ENCODE measurements around the gene SZT2. TPM values are rescaled to one million over a fixed set of nuclear protein-coding genes. Genes with fewer than 3 reads are reported as not detected.

SZT2 gene
- total RNA-seq, 4 donors from 2014 or later: 49.2 to 68.7 (median 57.3) TPM

DNA sequence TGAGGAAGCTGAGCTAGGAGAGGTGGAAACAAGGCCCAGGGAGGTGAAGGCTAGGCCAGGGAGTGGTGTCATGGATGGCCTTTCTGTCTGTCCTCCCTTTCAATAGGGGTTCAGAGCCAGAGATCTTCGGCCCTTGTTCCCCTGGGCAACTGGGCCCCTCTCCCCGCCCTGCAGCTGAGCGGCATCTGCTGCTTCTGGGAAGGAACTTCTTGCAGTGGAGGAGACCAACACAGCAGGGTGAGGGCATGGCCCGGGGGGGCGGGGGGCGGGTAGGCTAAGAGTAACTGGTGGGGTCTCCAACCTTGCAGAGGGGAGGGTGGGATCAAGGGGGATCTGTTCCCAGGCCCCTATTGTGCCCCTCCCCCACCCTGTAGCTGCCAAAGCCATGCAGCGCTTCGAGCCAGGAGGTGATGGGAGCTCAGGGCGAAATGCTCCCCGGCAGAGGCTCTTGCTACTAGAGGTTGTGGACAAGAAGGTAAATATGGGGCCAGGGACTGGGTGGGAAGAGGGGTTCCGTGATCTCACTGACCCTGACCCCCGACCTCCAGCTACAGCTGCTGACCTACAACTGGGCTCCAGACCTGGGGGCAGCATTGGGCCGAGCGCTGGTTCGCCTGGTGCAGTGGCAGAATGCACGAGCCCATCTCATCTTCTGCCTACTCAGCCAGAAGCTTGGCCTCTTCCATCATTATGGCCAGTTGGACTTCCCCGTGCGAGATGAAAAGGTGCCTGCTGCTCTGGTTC is 52.4 kb downstream of the SZT2 start:
- TF ChIP-seq POLR2A (IDR thresholded peaks at IDR 0.05) (no peak), EP300 (IDR thresholded peaks at IDR 0.05) (no peak)
- TF ChIP-seq, protein P1, sequence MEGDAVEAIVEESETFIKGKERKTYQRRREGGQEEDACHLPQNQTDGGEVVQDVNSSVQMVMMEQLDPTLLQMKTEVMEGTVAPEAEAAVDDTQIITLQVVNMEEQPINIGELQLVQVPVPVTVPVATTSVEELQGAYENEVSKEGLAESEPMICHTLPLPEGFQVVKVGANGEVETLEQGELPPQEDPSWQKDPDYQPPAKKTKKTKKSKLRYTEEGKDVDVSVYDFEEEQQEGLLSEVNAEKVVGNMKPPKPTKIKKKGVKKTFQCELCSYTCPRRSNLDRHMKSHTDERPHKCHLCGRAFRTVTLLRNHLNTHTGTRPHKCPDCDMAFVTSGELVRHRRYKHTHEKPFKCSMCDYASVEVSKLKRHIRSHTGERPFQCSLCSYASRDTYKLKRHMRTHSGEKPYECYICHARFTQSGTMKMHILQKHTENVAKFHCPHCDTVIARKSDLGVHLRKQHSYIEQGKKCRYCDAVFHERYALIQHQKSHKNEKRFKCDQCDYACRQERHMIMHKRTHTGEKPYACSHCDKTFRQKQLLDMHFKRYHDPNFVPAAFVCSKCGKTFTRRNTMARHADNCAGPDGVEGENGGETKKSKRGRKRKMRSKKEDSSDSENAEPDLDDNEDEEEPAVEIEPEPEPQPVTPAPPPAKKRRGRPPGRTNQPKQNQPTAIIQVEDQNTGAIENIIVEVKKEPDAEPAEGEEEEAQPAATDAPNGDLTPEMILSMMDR (IDR thresholded peaks at IDR 0.05): no peak
- no peaks in the 10 kb centered on the region for H3K9me3 ChIP-seq
- no peaks in the 10 kb centered on the region for H3K27me3 ChIP-seq
- 88 to 92% methylated on average over 13 to 18 of the region's 18 CpGs for WGBS, 2 donors
- peaks cover 8 to 100% (median 20%) of the 10 kb centered on the region in 3 donors for H3K36me3 ChIP-seq
- no peak overlapping the region for H3K27ac ChIP-seq
- no peak for DNase-seq (ENCODE audit: low spot score in 2 of 2)
- H3K4me1 ChIP-seq: no peaks in the 10 kb centered on the region
- H3K4me3 ChIP-seq: no peak overlapping the region

DNA sequence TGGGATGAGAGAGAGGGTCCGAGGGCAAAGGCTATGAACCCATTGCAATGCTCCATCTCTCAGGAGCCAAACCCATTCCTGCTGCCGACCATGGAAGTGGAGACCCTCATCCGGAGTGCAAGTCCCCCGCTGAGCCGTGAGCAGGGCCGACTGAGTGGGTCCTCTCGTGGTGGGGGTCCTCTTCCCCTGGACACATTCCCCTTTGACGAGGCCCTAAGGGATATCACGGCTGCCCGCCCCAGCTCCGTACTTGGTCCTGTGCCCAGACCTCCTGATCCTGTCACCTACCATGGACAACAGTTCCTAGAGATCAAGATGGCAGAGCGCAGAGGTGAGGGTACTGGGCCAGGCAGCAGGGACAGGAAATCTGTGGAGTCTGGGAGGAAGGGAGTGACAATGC is 53.1 kb downstream of the SZT2 start:
- Histone ChIP-seq H3K27ac (no peak overlapping the region), H3K9me3 (no peaks in the 10 kb centered on the region), H3K27me3 (no peaks in the 10 kb centered on the region), H3K36me3 (peaks cover 8 to 100% (median 26%) of the 10 kb centered on the region in 3 donors), H3K4me3 (no peak overlapping the region), H3K4me1 (no peaks in the 10 kb centered on the region)
- WGBS, 2 donors: 80 to 85% methylated on average over 12 of the region's 12 CpGs
- no peak for DNase-seq (ENCODE audit: low spot score in 2 of 2)
- TF ChIP-seq, protein P1 (IDR thresholded peaks at IDR 0.05): no peak
- TF ChIP-seq POLR2A (IDR thresholded peaks at IDR 0.05) (no peak), EP300 (IDR thresholded peaks at IDR 0.05) (no peak)

DNA sequence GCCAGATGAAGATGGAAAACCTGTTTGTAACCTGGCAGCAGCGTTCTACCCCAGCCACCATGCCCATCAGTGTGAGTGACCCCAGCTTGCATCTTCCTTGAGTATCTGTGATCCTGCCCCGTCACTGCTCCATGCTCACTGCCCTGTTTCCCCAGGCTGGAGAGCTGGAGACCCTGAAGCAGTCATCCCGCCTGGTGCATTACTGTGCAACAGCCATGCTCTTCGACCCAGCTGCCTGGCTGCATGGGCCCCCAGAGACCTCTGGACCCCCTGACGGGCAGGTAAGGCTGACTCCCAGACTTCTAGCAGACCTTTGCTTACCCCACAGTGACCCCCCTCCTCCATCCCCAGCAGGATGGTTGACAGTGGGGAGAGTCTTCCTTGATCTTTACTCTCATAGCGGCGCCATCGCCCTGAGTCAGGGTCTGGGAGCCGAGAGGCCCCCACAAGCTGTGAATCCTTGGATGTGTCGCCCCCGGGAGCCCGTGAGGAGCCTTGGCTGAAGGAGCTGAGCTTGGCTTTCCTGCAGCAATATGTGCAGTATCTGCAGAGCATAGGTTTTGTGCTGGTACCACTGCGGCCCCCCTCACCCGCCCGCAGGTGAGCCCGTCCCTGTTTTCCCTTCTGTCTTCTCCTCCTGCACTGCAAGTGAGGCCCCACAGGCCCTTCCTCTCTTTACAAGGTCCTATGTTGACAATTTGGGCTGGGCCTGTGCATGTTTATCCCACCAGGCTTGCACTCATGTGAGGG is 53.7 kb downstream of the SZT2 start:
- Histone ChIP-seq H3K4me3 (no peak overlapping the region), H3K36me3 (peaks cover 8 to 100% (median 27%) of the 10 kb centered on the region in 3 donors), H3K27ac (no peak overlapping the region), H3K4me1 (no peaks in the 10 kb centered on the region), H3K27me3 (no peaks in the 10 kb centered on the region), H3K9me3 (no peaks in the 10 kb centered on the region)
- WGBS, 2 donors: 93 to 94% methylated on average over 14 to 16 of the region's 16 CpGs
- DNase-seq (ENCODE audit: low spot score in 2 of 2): no peak
- TF ChIP-seq EP300 (IDR thresholded peaks at IDR 0.05) (no peak), POLR2A (IDR thresholded peaks at IDR 0.05) (no peak)
- TF ChIP-seq, protein P1 (IDR thresholded peaks at IDR 0.05): no peak

DNA sequence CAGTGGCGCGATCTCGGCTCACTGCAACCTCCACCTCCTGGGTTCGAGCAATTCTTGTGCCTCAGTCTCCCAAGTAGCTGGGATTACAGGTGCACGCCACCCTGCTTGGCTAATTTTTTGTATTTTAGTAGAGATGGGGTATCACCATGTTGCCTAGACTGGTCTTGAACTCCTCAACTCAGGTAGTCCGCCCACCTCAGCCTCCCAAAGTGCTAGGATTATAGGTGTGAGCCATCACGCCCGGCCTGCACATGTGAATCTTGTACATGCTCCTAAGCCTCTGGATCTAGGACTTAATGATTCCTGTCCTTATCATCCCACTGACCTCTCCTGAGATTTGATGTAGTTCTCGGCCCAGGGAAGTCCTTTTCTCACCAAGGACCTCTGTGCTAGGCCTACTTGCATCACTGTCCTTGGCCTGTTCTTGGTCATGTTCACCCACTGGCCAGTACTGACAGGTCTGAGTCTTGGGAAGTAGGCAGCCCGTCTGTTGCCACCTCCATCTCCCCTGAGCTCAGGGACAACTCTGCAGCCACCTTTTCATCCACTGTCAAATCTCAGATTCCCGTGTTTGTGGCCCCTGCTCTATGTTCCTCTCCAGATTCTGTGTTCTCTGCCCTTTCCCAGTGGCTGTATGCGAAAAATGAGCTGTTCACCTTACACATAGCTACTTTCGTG is 54.6 kb downstream of the SZT2 start:
- Histone ChIP-seq H3K36me3 (peaks cover 8 to 100% (median 32%) of the 10 kb centered on the region in 3 donors), H3K27me3 (no peaks in the 10 kb centered on the region), H3K9me3 (no peaks in the 10 kb centered on the region), H3K27ac (no peak overlapping the region), H3K4me1 (no peaks in the 10 kb centered on the region), H3K4me3 (no peak overlapping the region)
- DNase-seq (ENCODE audit: low spot score in 2 of 2): no peak
- TF ChIP-seq, protein P1 (IDR thresholded peaks at IDR 0.05): no peak
- TF ChIP-seq EP300 (IDR thresholded peaks at IDR 0.05): no peak
- TF ChIP-seq POLR2A (IDR thresholded peaks at IDR 0.05): no peak
- WGBS, 2 donors: 91 to 95% methylated on average over 13 of the region's 13 CpGs

Measured in tibial nerve (tissue), 4 donors.